ENCODE data around the gene RAX. TPM values are rescaled to one million over a fixed set of nuclear protein-coding genes. Genes with fewer than 3 reads are reported as not detected.

Gene RAX
- total RNA-seq, 1 experiment from 2014 or later: 0.37 TPM

- Mint-ChIP-seq H3K27ac (no peak overlapping the region), H3K27me3 (ENCODE audit: low read depth) (peaks cover 98% of the 10 kb centered on the region), H3K4me3 (peak overlapping the region; percentile 56 to 71), H3K9me3 (no peaks in the 10 kb centered on the region; a peak in 1 of 5 replicates), H3K4me1 (peaks cover 25 to 37% of the 10 kb centered on the region in 2 experiments), H3K36me3 (ENCODE audit: insufficient read depth in 1 of 3, low read depth in 3 of 3) (no peaks in the 10 kb centered on the region; a peak in 1 of 7 replicates)
- no peak overlapping the region for H2BK5ac ChIP-seq (ENCODE audit: insufficient read length, low read length)
- H3K23me2 ChIP-seq (ENCODE audit: insufficient read length, low read depth, low read length, poor library complexity, severe bottlenecking): peaks cover 14% of the 10 kb centered on the region
- H3K27me3 ChIP-seq (ENCODE audit: insufficient read depth, low read length): peaks cover 93% of the 10 kb centered on the region
- H3K4ac ChIP-seq (ENCODE audit: low read depth, low read length): no peak overlapping the region
- H3T11ph ChIP-seq (ENCODE audit: low read length): no peak overlapping the region
- H2AK5ac ChIP-seq (ENCODE audit: insufficient read length, low read length): no peak overlapping the region
- no peak overlapping the region for H3K23ac ChIP-seq (ENCODE audit: insufficient read length, low read depth, low read length)
- no peak overlapping the region for H3K56ac ChIP-seq (ENCODE audit: insufficient read length, low read depth, low read length)
- no peak for TF ChIP-seq CTCF (conservative IDR thresholded peaks at IDR 0.05)
- H3K9ac ChIP-seq (ENCODE audit: extremely low read depth, insufficient read length, low read length): no peak overlapping the region
- H2AFZ ChIP-seq (ENCODE audit: low read length): no peak overlapping the region
- no peak overlapping the region for H2BK15ac ChIP-seq (ENCODE audit: low read depth, low read length)
- H3K4me2 ChIP-seq (ENCODE audit: insufficient read depth, insufficient read length, low read length): peak overlapping the region; percentile 41
- no peak overlapping the region for H3K27ac ChIP-seq (ENCODE audit: insufficient read length, low read depth, low read length)
- H3K18ac ChIP-seq (ENCODE audit: insufficient read length, low read depth, low read length): no peak overlapping the region
- no peak overlapping the region for H4K91ac ChIP-seq (ENCODE audit: insufficient read length, low read depth, low read length)
- H3K79me1 ChIP-seq (ENCODE audit: insufficient read depth, low read depth, low read length, poor library complexity, severe bottlenecking): no peaks in the 10 kb centered on the region
- H3K14ac ChIP-seq (ENCODE audit: insufficient read depth, low read length): no peak overlapping the region
- H3K79me2 ChIP-seq (ENCODE audit: insufficient read depth, low read length): no peaks in the 10 kb centered on the region
- no peak overlapping the region for H4K8ac ChIP-seq (replicated peaks; ENCODE audit: insufficient read length, low read depth, low read length)
- no peaks in the 10 kb centered on the region for H3K9me3 ChIP-seq (ENCODE audit: control insufficient read depth, low read depth, low read length)
- no peak overlapping the region for H4K5ac ChIP-seq (ENCODE audit: insufficient read length, low read depth, low read length)
- H2BK120ac ChIP-seq (ENCODE audit: low read depth, low read length, poor library complexity, severe bottlenecking): no peak overlapping the region
- H4K20me1 ChIP-seq (ENCODE audit: control insufficient read depth, insufficient read depth, insufficient read length): no peaks in the 10 kb centered on the region
- peak; percentile 58 for DNase-seq
- peaks cover 4% of the 10 kb centered on the region; the same call in 1 of the 2 replicates for H3K4me1 ChIP-seq (ENCODE audit: insufficient read depth, low read length)
- no CpG with 5 or more reads among the region's 41 CpGs for WGBS (ENCODE audit: extremely low coverage, insufficient read length, low lambda C conversion rate)
- no peak overlapping the region for H2BK20ac ChIP-seq (ENCODE audit: low read depth, low read length, poor library complexity, severe bottlenecking)
- H2BK12ac ChIP-seq (ENCODE audit: insufficient read length, low read depth, low read length): no peak overlapping the region
These were observed 5.6 kb downstream of the RAX start for GRCh38 chr18:59267503-59268126.
